NB4 (cell line): Measurements from ENCODE around the gene CRIP2.

Experiments used
- DNase-seq: peaks from one replicate; pipeline ENCODE4 v3.0.0; 2010; ENCODE audit warnings: low read depth
- H3K4me3 ChIP-seq: one replicate; pipeline ENCODE4 v1.5.1; 2011; ENCODE audit warnings: mild to moderate bottlenecking, low read depth, low read length, moderate library complexity
- CTCF ChIP-seq: IDR thresholded peaks from one replicate; pipeline ENCODE4 v1.5.1; 2012; ENCODE audit warnings: low read depth, low read length
- MYC ChIP-seq: IDR thresholded peaks from 2 replicates; pipeline ENCODE4 v1.6.1; 2011; ENCODE audit warnings: low read depth, low read length
- POLR2A ChIP-seq: IDR thresholded peaks from 2 replicates; pipeline ENCODE4 v1.6.1; 2011; ENCODE audit warnings: mild to moderate bottlenecking; ENCODE audit not compliant: insufficient read length; ENCODE audit errors: extremely low read depth
- TF ChIP-seq, protein P1 (sequence below): IDR thresholded peaks from 2 replicates; pipeline ENCODE4 v1.6.1; 2011; ENCODE audit warnings: low read depth, low read length

The CRIP2 gene, protein sequence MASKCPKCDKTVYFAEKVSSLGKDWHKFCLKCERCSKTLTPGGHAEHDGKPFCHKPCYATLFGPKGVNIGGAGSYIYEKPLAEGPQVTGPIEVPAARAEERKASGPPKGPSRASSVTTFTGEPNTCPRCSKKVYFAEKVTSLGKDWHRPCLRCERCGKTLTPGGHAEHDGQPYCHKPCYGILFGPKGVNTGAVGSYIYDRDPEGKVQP

DNA sequence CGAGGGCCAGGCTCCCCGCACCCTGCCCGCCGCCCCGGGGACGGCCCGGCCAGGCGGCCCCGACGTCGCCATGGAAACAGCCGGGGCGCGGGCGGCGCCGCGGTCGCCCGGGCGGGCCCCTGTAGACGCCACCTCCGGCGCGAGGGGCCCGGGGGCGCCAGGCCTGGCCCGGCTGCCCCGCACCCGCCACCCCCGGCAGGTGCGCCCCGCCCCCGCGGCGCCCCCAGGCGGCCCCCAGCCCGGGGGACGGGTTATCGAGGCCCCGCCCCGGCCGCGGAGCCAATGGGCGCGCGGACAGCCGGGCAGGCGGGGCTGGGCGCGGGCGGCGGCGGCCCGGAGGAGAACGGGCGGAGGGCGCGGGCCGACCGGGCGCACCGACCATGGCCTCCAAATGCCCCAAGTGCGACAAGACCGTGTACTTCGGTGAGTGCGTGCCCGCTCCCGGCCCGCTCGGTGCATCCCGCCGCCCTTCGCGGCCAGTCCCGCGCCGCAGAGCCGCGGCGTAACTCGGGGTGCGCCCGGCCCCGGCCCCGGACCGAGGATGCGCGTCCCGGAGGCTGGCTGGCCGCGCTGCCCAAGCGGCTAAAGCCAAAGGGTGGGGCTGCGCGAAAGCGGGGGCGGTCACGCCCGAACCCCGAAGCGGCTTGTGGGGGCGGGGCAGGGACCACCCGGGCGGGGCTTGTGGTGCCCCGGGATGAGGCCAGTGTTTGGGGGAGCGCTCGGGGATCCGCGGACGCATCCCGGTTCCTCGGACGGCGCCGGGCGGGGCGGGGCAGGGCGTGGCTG is at the start of gene CRIP2:
Gene CRIP2 (plus strand): TSS at position 339 of the 786 bp plus-strand sequence. CDS start 42 bp downstream, at position 381.
- DNase-seq, result no peak
- TF ChIP-seq, protein P1, sequence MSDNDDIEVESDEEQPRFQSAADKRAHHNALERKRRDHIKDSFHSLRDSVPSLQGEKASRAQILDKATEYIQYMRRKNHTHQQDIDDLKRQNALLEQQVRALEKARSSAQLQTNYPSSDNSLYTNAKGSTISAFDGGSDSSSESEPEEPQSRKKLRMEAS, result no peak
- no peak for TF ChIP-seq CTCF
- TF ChIP-seq MYC, result no peak
- TF ChIP-seq POLR2A, result no peak
- no peak within 1 kb of the TSS for H3K4me3 ChIP-seq

GRCh38 chr14:105424861-105425260 is 49.8 kb upstream of the CRIP2 start:
- TF ChIP-seq POLR2A, result no peak
- DNase-seq, result no peak
- H3K4me3 ChIP-seq, result no peak overlapping the region

DNA sequence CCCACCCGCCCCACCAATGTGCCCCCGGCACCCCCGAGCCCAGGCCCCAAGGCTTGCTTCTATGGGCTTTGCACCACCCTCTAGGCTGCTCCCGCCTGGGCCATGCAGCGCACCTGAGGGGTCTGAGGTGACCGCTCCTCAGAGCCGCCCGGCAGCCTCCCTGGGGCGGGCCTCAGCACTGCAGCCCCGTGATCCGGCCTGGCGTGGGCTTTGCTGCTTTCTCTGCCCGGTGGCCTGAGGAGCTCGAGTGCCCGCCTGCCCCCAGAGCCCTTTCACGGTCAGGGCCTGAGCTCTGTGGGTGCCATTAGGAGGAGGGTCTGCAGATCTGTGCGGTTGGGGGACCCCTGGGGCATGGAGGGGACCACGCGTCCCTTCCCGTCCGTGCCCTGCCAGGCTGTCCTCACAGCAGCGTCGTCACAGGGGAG is 48.8 kb upstream of the CRIP2 start:
- DNase-seq, result no peak
- TF ChIP-seq MYC (no peak), CTCF (no peak), POLR2A (no peak)
- TF ChIP-seq, protein P1, result no peak
- H3K4me3 ChIP-seq, result no peak overlapping the region

GRCh38 chr14:105426416-105427130 is 48.0 kb upstream of the CRIP2 start:
- H3K4me3 ChIP-seq, result no peak overlapping the region
- no peak for DNase-seq
- TF ChIP-seq CTCF (no peak), MYC (no peak), POLR2A (no peak)
- TF ChIP-seq, protein P1, result no peak

- no peak overlapping the region for H3K4me3 ChIP-seq
- TF ChIP-seq CTCF (no peak), MYC (no peak), POLR2A (no peak)
- TF ChIP-seq, protein P1, result no peak
- DNase-seq, result no peak
Measured at GRCh38 chr14:105427412-105427811, 47.2 kb upstream of the CRIP2 start.

GRCh38 chr14:105427936-105428485 is 46.6 kb upstream of the CRIP2 start:
- DNase-seq, result no peak
- H3K4me3 ChIP-seq, result no peak overlapping the region
- TF ChIP-seq CTCF, result no peak
- TF ChIP-seq, protein P1, result no peak
